ENCODE data around the gene BOLA1.

GRCh38 chr1:149940427-149940826 lies 41.1 kb downstream of the BOLA1 start:
- TF ChIP-seq CTCF (conservative IDR thresholded peaks at IDR 0.05; ENCODE audit: low read depth in 2 of 2) (no peak), EZH2 (IDR thresholded peaks at IDR 0.05; ENCODE audit: low read depth, unreplicated experiment) (no peak), POLR2AphosphoS5 (IDR thresholded peaks at IDR 0.05; ENCODE audit: low read depth) (no peak), EZH2phosphoT487 (IDR thresholded peaks at IDR 0.05; ENCODE audit: unreplicated experiment) (no peak), REST (IDR thresholded peaks at IDR 0.05; ENCODE audit: unreplicated experiment) (no peak), ZNF331 (CRISPR knock-in tag; IDR thresholded peaks at IDR 0.05; ENCODE audit: low read depth) (no peak), JUNB (IDR thresholded peaks at IDR 0.05; ENCODE audit: unreplicated experiment) (no peak)
